ENCODE results near the gene PRKG1. TPM values are rescaled to one million over a fixed set of nuclear protein-coding genes. Genes with fewer than 3 reads are reported as not detected.
A peak's percentile ranks its signal among the peaks of the same experiment; 100 is the strongest.

Gene PRKG1
- total and polyA plus RNA-seq, 2 of the 8 experiments (the other 6 are each of a cell fraction or from before 2014, with no cell fraction given): 4.2 to 15.2 TPM

- peaks cover 0 to 1% (median 0%) of the 10 kb centered on the region in 4 experiments; a peak in 1 of 7 replicates for H3K4me1 ChIP-seq (replicated peaks in 1 of 4; ENCODE audit: control insufficient read depth in 3 of 4, insufficient read depth in 4 of 4, low read length in 3 of 4)
- no peaks in the 10 kb centered on the region for H3K36me3 ChIP-seq (ENCODE audit: control insufficient read depth in 2 of 4, insufficient read depth in 4 of 4, low read length in 3 of 4)
- H3K27me3 ChIP-seq (replicated peaks in 1 of 4; ENCODE audit: control insufficient read depth in 3 of 4, extremely low read depth in 1 of 4, insufficient read depth in 3 of 4, low read length in 3 of 4): no peaks in the 10 kb centered on the region
- no peak overlapping the region for H2BK15ac ChIP-seq (ENCODE audit: low read length)
- no peak overlapping the region for H2BK120ac ChIP-seq (replicated peaks; ENCODE audit: low read depth, low read length)
- CTCF ChIA-PET (ENCODE audit: partially characterized antibody): interaction anchor here (0.6 to 1.1 kb wide), 2 partner anchors 26 to 874 kb away, joined by 3 to 6 read pairs; no protein-coding TSS in a partner anchor
- H2BK20ac ChIP-seq (ENCODE audit: low read length): no peak overlapping the region
- H3K23ac ChIP-seq (ENCODE audit: insufficient read length): no peak overlapping the region
- no peak for DNase-seq (ENCODE audit: low read depth in 1 of 2, low spot score in 2 of 2)
- no peaks in the 10 kb centered on the region for H4K20me1 ChIP-seq (replicated peaks in 1 of 2; ENCODE audit: control insufficient read depth in 1 of 2, insufficient read depth in 2 of 2, low read length in 2 of 2)
- H3K79me2 ChIP-seq (ENCODE audit: control insufficient read depth in 1 of 2, insufficient read depth in 2 of 2, low read length in 2 of 2): no peaks in the 10 kb centered on the region
- no peak overlapping the region for H3K56ac ChIP-seq (replicated peaks; ENCODE audit: insufficient read length, low read depth, low read length)
- TF ChIP-seq SIRT6 (IDR thresholded peaks at IDR 0.05; ENCODE audit: low read length) (no peak), RAD21 (IDR thresholded peaks at IDR 0.05 in 1 of 2, conservative IDR thresholded peaks at IDR 0.05 in 1 of 2; ENCODE audit: low read depth in 2 of 2, low read length in 2 of 2) (peak in 1 of 2 experiments; percentile 4; a peak in 1 of 4 replicates)
- H2BK5ac ChIP-seq (ENCODE audit: low read depth, low read length): no peak overlapping the region
- POLR2A ChIA-PET (ENCODE audit: partially characterized antibody): interaction anchor here (0.7 to 0.8 kb wide), 2 partner anchors 17 to 63 kb away, joined by 3 to 4 read pairs; no protein-coding TSS in a partner anchor
- no peak overlapping the region for H4K5ac ChIP-seq (ENCODE audit: insufficient read length, low read depth, low read length)
- 85% methylated on average over 9 of the region's 9 CpGs; no CpG with 5 or more reads in 1 of the 2 experiments for WGBS, 2 experiments (ENCODE audit: extremely low coverage in 1 of 2, insufficient coverage in 1 of 2, insufficient read length in 1 of 2, insufficient replicate concordance in 2 of 2, low coverage in 1 of 2, low lambda C conversion rate in 2 of 2, missing lambda C conversion rate in 1 of 2)
- H3K9me3 ChIP-seq (ENCODE audit: insufficient read depth in 2 of 2, low read depth in 1 of 2, low read length in 1 of 2): no peaks in the 10 kb centered on the region
- no peak overlapping the region for H3K4me2 ChIP-seq (ENCODE audit: insufficient read depth in 1 of 2, low read depth in 2 of 2, low read length in 2 of 2)
- H4K91ac ChIP-seq (replicated peaks; ENCODE audit: insufficient read length, low read length): no peak overlapping the region
- no peaks in the 10 kb centered on the region for H3K79me1 ChIP-seq (ENCODE audit: low read depth, low read length)
- no peak overlapping the region for H3K9ac ChIP-seq (replicated peaks in 1 of 4; ENCODE audit: extremely low read depth in 1 of 4, low read depth in 3 of 4, low read length in 3 of 4)
- H3K14ac ChIP-seq (ENCODE audit: insufficient read length): no peak overlapping the region
- H3K27ac ChIP-seq (ENCODE audit: low read depth, low read length): no peak overlapping the region
- no peak overlapping the region for H3K4me3 ChIP-seq (ENCODE audit: extremely low read depth in 1 of 4, insufficient read depth in 2 of 4, low read depth in 3 of 4, low read length in 4 of 4)
- no peak overlapping the region for H4K8ac ChIP-seq (ENCODE audit: extremely low read depth, insufficient read depth, low read length)
- H3K18ac ChIP-seq (ENCODE audit: extremely low read depth, low read length): no peak overlapping the region
- H2AK5ac ChIP-seq (ENCODE audit: low read depth, low read length): no peak overlapping the region
- H2AFZ ChIP-seq (ENCODE audit: low read length): no peak overlapping the region
- no peak for FAIRE-seq
- no peak overlapping the region for H2BK12ac ChIP-seq (ENCODE audit: low read depth, low read length)
- no peak overlapping the region for H3K4ac ChIP-seq (replicated peaks; ENCODE audit: insufficient read length, low read depth, low read length)
- H3K23me2 ChIP-seq (ENCODE audit: low read depth, low read length): no peaks in the 10 kb centered on the region
Observed at GRCh38 chr10:52105301-52105700, 1031.0 kb downstream of the PRKG1 start.

Data from H1 (cell line).